Esophagus muscularis mucosa (tissue), 4 donors: ENCODE measurements around the gene OR7G2. TPM values are rescaled to one million over a fixed set of nuclear protein-coding genes. Genes with fewer than 3 reads are reported as not detected.
"Not testable (repeated sequence)": the region's sequence is repeated elsewhere in the genome, so short reads cannot be mapped to it uniquely, and the experiment has no call there.

Experiments
- DNase-seq: peaks from one replicate; pipeline ENCODE4 v3.0.0-alpha.2; 2017; ENCODE audit errors: extremely low spot score
- H3K27ac ChIP-seq, 4 donors: fragments of 200-600 bp; sonication (generic); replicated peaks in 1 of 4; 1 replicate in 3 of 4; 2 replicates in 1 of 4; pipeline ENCODE4 v1.5.1; 2016 to 2019; ENCODE audit warnings: mild to moderate bottlenecking in 1 of 4
- H3K27me3 ChIP-seq, 4 donors: fragments of 200-600 bp; sonication (generic); one replicate each; pipeline versions ENCODE4 v1.5.1 to v1.6.0; 2016 to 2019
- H3K36me3 ChIP-seq, 4 donors: fragments of 200-600 bp; sonication (generic); one replicate each; pipeline ENCODE4 v1.5.1; 2016 to 2019
- H3K4me1 ChIP-seq, 4 donors: fragments of 200-600 bp; sonication (generic); one replicate each; pipeline ENCODE4 v1.5.1; 2016 to 2019
- H3K4me3 ChIP-seq, 4 donors: fragments of 200-600 bp; sonication (generic); 1 replicate in 2 of 4; 2 replicates in 2 of 4; pipeline ENCODE4 v1.5.1; 2016 to 2019; ENCODE audit warnings: mild to moderate bottlenecking in 4 of 4, moderate library complexity in 1 of 4
- H3K9me3 ChIP-seq, 4 donors: fragments of 200-600 bp; sonication (generic); 1 replicate in 3 of 4; 2 replicates in 1 of 4; pipeline ENCODE4 v1.5.1; 2016 to 2019
- EP300 ChIP-seq: sonication (generic); formaldehyde crosslinking; IDR thresholded peaks from one replicate; pipeline ENCODE4 v1.6.1; 2017; ENCODE audit warnings: antibody characterized with exemption
- POLR2A ChIP-seq: fragments of 450-650 bp; IDR thresholded peaks from one replicate; pipeline ENCODE4 v1.6.1; 2017; ENCODE audit warnings: antibody characterized with exemption, moderate library complexity, mild to moderate bottlenecking, low read depth
- POLR2AphosphoS5 ChIP-seq, 2 donors: sonication (generic); formaldehyde crosslinking; IDR thresholded peaks; one replicate each; pipeline ENCODE4 v1.6.1; 2017; ENCODE audit warnings: antibody characterized with exemption in 2 of 2
- WGBS: methylation state at CpG from one replicate; pipeline ENCODE4 v1.1.5; 2018; 5-methylcytosine and 5-hydroxymethylcytosine counted together
- intact Hi-C: fragments of 100-400 bp; cut with DNase I; formaldehyde crosslinking; loops from one replicate; pipeline ENCODE4 v1.15.1; 2023
- total RNA-seq, 4 donors: library from RNA; depleted of rRNA; stranded (reverse); fragments of >200 nt; gene quantifications; one replicate each; pipeline versions ENCODE4 v1.1.0 to v1.2.1, GENCODE V29; 2016
- TF ChIP-seq, protein P1 (sequence below), 3 experiments: fragments of 200-600 bp in 2 of 3; fragments of 450-650 bp in 1 of 3; sonication (generic) in 2 of 3; IDR thresholded peaks; one replicate each; pipeline ENCODE4 v1.5.1; 2017 to 2019; ENCODE audit warnings: antibody characterized with exemption in 3 of 3, mild to moderate bottlenecking in 2 of 3, moderate library complexity in 1 of 3

The OR7G2 gene
- total RNA-seq, 4 donors from 2014 or later: not detected

DNA sequence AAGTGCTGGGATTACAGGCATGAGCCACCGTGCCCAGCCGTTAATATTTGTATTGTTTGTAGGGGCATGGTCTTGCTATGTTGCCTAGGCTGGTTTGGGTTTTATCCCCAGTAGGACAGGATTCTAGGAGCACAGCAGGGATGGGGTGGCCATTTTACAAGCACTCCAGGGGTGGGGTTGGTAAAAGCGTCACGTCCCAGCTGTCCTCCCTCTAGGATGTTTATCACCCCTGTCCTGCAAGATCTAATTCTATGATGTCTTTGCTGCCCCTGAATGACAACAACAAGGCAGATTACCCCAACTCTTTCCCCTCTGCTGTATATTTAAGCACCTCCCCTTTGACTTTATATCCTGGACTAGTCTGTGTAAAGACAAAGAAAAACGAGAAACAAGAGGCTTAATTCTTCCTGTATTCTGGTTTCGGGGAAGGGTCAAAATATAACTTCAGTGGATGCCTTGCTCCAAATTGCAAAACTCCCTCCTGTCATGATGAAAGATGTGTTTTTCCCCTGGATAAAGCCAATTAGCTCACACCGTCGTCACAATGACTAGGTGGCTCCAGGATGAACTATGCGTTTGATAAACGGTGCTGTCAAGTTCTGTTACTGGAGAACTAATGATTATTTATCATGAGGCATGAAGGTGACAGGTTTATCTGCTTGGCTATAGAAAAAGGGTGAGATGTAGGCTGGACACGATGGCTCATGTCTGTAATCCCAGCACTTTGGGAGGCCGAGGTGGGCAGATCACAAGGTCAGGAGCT is 48.2 kb downstream of the OR7G2 start:
- H3K27ac ChIP-seq: peak overlapping the region in 2 of 4 donors; percentile 41 to 58
- no peak for DNase-seq
- 39% methylated on average over 12 of the region's 12 CpGs for WGBS
- H3K4me3 ChIP-seq: no peak overlapping the region
- H3K36me3 ChIP-seq: no peaks in the 10 kb centered on the region
- intact Hi-C loops: no loop called here
- peaks cover 0 to 6% (median 0%) of the 10 kb centered on the region in 4 donors for H3K4me1 ChIP-seq
- no peaks in the 10 kb centered on the region for H3K27me3 ChIP-seq
- no peaks in the 10 kb centered on the region for H3K9me3 ChIP-seq
- peak; percentile 24 to 42 for TF ChIP-seq POLR2AphosphoS5 (IDR thresholded peaks at IDR 0.05)
- TF ChIP-seq, protein P1, sequence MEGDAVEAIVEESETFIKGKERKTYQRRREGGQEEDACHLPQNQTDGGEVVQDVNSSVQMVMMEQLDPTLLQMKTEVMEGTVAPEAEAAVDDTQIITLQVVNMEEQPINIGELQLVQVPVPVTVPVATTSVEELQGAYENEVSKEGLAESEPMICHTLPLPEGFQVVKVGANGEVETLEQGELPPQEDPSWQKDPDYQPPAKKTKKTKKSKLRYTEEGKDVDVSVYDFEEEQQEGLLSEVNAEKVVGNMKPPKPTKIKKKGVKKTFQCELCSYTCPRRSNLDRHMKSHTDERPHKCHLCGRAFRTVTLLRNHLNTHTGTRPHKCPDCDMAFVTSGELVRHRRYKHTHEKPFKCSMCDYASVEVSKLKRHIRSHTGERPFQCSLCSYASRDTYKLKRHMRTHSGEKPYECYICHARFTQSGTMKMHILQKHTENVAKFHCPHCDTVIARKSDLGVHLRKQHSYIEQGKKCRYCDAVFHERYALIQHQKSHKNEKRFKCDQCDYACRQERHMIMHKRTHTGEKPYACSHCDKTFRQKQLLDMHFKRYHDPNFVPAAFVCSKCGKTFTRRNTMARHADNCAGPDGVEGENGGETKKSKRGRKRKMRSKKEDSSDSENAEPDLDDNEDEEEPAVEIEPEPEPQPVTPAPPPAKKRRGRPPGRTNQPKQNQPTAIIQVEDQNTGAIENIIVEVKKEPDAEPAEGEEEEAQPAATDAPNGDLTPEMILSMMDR (IDR thresholded peaks at IDR 0.05): no peak

DNA sequence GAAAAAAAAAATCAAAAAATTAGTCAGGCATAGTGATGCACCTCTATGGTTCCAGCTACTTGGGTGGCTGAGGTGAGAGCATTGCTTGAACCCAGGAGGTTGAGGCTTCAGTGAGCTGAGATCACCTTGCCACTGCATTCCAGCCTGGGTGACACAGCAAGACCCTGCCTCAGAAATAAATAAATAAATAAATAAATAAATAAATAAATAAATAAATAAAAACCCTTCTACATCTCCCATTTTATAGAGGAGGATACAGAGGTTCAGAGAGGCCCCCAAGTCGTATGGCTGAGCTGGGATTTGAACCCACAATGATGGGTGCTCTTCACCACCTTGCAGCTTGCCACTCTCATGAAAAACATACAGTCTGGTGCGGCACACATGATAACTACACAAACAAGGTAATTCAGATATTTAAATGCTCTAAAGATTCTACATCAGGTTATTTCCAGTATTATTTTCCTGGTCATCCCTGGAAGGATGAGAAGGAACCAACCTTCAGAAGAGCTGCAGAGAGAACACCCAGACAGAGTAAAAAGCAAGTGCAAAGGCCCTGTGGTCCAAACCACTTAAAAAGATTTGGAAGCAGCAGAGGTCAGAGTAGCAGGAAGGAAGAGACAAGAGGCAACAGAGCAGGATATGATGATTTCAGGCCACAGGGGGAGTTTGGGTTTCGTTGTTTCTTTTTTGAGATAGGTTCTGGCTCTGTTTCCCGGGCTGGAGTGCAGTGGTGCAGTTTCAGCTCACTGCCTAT is 49.6 kb downstream of the OR7G2 start:
- TF ChIP-seq POLR2AphosphoS5 (IDR thresholded peaks at IDR 0.05): no peak
- no peak for TF ChIP-seq EP300
- TF ChIP-seq POLR2A: no peak
- TF ChIP-seq, protein P1 (IDR thresholded peaks at IDR 0.05): no peak
- intact Hi-C loops: no loop called here
- WGBS: 77% methylated on average over 4 of the region's 4 CpGs

DNA sequence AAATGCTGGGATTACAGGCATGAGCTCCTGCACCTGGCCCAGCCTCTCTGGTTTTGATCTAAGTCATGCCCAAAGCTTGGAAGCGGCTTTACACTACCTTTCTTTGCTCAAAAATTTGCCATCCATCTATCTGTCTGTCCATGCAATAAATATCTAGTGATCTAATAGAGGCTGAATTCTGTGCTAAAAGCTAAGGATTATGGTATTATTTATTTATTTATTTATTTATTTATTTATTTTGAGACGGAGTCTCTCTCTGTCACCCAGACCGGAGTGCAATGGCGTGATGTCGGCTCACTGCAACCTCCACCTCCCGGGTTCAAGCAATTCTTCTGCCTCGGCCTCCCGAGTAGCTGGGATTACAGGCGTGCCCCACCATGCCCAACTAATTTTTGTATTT is 51.1 kb downstream of the OR7G2 start:
- DNase-seq, intact Hi-C loops, H3K27me3 ChIP-seq, H3K4me1 ChIP-seq, H3K9me3 ChIP-seq, H3K36me3 ChIP-seq, H3K4me3 ChIP-seq, H3K27ac ChIP-seq: not testable (repeated sequence)
- 90% methylated on average over 9 of the region's 9 CpGs for WGBS

More for the DNA sequence above, 49.6 kb downstream of the OR7G2 start:
- Histone ChIP-seq H3K27ac (no peak overlapping the region), H3K4me3 (no peak overlapping the region), H3K36me3 (no peaks in the 10 kb centered on the region), H3K4me1 (peaks cover 0 to 6% (median 0%) of the 10 kb centered on the region in 4 donors), H3K9me3 (no peaks in the 10 kb centered on the region), H3K27me3 (no peaks in the 10 kb centered on the region)
- DNase-seq: no peak

DNA sequence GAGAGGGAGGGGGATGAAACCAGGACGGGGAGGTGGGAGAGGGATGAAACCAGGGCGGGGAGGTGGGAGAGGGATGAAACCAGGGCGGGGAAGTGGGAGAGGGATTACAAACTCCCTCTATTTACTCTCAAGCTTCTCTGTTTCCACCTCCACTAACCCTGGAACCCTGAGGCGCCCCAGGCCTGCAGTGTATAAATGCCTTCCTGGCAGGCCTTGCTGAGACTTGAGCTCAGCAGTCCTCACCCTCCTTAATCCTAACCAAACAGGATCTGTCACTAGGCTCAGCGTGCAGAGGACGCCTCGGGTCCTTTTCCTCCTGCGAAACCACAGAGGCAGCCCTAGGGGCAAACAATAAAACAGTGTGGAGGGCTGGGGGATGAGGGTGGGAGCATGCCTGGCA is 52.5 kb downstream of the OR7G2 start:
- no peak for TF ChIP-seq EP300
- TF ChIP-seq, protein P1 (IDR thresholded peaks at IDR 0.05): no peak
- no peak for TF ChIP-seq POLR2AphosphoS5 (IDR thresholded peaks at IDR 0.05)
- no peak for TF ChIP-seq POLR2A
- no peaks in the 10 kb centered on the region for H3K27me3 ChIP-seq
- DNase-seq: no peak
- H3K4me1 ChIP-seq: peaks cover 0 to 6% (median 0%) of the 10 kb centered on the region in 4 donors
- no peak overlapping the region for H3K4me3 ChIP-seq
- H3K27ac ChIP-seq: no peak overlapping the region
- 40% methylated on average over 8 of the region's 8 CpGs for WGBS
- H3K36me3 ChIP-seq: no peaks in the 10 kb centered on the region
- no peaks in the 10 kb centered on the region for H3K9me3 ChIP-seq
- intact Hi-C loops: no loop called here

DNA sequence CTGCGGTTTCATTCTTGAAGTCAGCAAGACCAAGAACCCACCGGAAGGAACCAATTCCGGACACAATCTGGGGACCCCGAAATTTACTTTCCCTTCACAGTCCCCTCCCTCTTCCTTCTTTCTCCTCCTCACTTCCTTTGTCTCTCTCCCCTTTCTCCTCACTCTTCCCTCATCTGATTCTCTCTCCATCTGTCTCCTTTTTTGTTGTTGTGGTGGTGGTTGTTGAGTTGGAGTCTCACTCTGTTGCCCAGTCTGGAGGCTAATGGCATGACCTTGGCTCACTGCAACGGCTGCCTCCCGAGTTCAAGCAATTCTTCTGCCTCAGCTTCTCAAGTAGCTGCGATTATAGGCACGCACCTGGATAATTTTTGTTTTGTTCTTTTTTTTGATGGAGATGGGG is 53.1 kb downstream of the OR7G2 start:
- Histone ChIP-seq H3K4me1 (peaks cover 0 to 1% (median 0%) of the 10 kb centered on the region in 4 donors), H3K27me3 (no peaks in the 10 kb centered on the region), H3K27ac (no peak overlapping the region), H3K4me3 (no peak overlapping the region), H3K36me3 (no peaks in the 10 kb centered on the region), H3K9me3 (no peaks in the 10 kb centered on the region)
- no peak for DNase-seq
- intact Hi-C loops: no loop called here
- 86% methylated on average over 8 of the region's 8 CpGs for WGBS
- TF ChIP-seq EP300 (no peak), POLR2A (no peak), POLR2AphosphoS5 (IDR thresholded peaks at IDR 0.05) (no peak)
- TF ChIP-seq, protein P1 (IDR thresholded peaks at IDR 0.05): no peak

DNA sequence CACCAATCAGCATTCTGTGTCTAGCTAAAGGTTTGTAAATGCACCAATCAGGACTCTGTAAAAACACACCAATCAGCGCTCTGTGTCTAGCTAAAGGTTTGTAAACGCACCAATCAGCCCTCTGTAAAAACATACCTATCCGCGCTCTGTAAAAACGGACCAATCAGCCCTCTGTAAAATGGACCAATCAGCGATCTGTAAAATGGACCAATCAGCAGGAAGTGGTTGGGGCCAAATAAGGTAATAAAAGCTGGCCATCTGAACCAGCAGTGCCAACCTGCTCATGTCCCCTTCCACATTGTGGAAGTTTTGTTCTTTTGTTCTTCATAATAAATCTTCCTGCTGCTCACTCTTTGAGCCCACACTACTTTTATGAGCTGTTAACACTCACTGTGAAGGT is 53.6 kb downstream of the OR7G2 start:
- 92% methylated on average over 6 of the region's 6 CpGs for WGBS
- DNase-seq, H3K4me3 ChIP-seq, intact Hi-C loops, H3K4me1 ChIP-seq, H3K36me3 ChIP-seq, H3K27ac ChIP-seq, H3K9me3 ChIP-seq, H3K27me3 ChIP-seq: not testable (repeated sequence)
